Liver (tissue), 2 donors: Measurements from ENCODE around the gene SRGAP3.

Source experiments
- FOXA1 ChIP-seq: IDR thresholded peaks from 2 replicates; pipeline ENCODE4 v1.6.1; 2016; ENCODE audit warnings: antibody characterized with exemption
- TF ChIP-seq, protein P1 (sequence below): fragments of 150-350 bp; IDR thresholded peaks from 2 replicates; pipeline ENCODE4 v1.5.1; 2017; ENCODE audit warnings: improper control_type of control experiment, low read depth, low read length; ENCODE audit not compliant: missing input control
- TF ChIP-seq, protein P2 (sequence below): IDR thresholded peaks from 2 replicates; pipeline ENCODE4 v1.6.1; 2016; ENCODE audit warnings: antibody characterized with exemption, mild to moderate bottlenecking
- donor health status: healthy.

DNA sequence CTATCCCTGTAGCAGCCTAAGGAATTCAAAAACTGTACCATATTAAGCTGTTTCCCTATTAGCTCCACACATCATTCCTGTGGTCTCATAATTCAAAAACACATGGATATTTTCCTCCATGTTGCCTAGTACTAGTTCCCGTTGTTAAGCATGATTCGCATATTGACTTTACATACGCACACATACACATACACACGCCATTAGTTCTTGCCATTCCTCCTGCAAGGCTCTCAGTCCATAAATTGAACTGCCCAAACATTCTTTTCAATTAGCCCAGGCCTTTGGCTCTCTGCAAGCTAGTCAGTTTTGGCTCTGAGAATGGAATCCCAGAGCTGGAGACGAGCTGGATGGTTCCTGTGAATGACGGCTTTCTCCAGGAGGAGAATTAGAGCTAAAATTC is 229.0 kb downstream of the SRGAP3 start:
- TF ChIP-seq, protein P1, sequence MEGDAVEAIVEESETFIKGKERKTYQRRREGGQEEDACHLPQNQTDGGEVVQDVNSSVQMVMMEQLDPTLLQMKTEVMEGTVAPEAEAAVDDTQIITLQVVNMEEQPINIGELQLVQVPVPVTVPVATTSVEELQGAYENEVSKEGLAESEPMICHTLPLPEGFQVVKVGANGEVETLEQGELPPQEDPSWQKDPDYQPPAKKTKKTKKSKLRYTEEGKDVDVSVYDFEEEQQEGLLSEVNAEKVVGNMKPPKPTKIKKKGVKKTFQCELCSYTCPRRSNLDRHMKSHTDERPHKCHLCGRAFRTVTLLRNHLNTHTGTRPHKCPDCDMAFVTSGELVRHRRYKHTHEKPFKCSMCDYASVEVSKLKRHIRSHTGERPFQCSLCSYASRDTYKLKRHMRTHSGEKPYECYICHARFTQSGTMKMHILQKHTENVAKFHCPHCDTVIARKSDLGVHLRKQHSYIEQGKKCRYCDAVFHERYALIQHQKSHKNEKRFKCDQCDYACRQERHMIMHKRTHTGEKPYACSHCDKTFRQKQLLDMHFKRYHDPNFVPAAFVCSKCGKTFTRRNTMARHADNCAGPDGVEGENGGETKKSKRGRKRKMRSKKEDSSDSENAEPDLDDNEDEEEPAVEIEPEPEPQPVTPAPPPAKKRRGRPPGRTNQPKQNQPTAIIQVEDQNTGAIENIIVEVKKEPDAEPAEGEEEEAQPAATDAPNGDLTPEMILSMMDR: no peak
- TF ChIP-seq FOXA1: no peak
- TF ChIP-seq, protein P2, sequence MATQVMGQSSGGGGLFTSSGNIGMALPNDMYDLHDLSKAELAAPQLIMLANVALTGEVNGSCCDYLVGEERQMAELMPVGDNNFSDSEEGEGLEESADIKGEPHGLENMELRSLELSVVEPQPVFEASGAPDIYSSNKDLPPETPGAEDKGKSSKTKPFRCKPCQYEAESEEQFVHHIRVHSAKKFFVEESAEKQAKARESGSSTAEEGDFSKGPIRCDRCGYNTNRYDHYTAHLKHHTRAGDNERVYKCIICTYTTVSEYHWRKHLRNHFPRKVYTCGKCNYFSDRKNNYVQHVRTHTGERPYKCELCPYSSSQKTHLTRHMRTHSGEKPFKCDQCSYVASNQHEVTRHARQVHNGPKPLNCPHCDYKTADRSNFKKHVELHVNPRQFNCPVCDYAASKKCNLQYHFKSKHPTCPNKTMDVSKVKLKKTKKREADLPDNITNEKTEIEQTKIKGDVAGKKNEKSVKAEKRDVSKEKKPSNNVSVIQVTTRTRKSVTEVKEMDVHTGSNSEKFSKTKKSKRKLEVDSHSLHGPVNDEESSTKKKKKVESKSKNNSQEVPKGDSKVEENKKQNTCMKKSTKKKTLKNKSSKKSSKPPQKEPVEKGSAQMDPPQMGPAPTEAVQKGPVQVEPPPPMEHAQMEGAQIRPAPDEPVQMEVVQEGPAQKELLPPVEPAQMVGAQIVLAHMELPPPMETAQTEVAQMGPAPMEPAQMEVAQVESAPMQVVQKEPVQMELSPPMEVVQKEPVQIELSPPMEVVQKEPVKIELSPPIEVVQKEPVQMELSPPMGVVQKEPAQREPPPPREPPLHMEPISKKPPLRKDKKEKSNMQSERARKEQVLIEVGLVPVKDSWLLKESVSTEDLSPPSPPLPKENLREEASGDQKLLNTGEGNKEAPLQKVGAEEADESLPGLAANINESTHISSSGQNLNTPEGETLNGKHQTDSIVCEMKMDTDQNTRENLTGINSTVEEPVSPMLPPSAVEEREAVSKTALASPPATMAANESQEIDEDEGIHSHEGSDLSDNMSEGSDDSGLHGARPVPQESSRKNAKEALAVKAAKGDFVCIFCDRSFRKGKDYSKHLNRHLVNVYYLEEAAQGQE: no peak
